B cell (primary cell): ENCODE measurements around the gene TECTB.

Source experiments
- EZH2 ChIP-seq: IDR thresholded peaks from 2 replicates; pipeline ENCODE4 v1.6.1; 2012; ENCODE audit warnings: borderline replicate concordance, low read depth, mild to moderate bottlenecking, moderate library complexity, low read length; ENCODE audit not compliant: insufficient read depth, poor library complexity, severe bottlenecking
- TF ChIP-seq, protein P1 (sequence below): fragments of 200-600 bp; IDR thresholded peaks from one replicate; pipeline ENCODE4 v1.8.0; 2022; ENCODE audit warnings: antibody characterized with exemption, mild to moderate bottlenecking

DNA sequence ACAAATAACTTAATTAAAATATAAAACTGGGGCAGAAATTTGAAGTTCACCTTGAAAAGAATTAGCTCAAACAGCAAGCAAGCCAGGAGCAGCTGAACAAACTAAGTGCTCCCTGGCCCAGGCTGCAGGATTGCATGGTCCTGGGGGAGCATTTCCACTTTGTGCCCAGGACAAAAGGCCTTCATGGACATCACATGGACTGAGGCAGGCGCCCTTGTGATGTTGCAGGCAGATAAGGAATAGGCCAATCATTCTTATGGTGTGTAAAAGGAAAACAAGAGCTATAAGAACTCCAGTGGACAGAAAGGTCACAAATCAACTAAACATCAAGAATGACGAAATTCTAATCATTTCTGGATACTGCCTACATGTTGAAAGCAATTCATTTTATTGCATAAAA lies 17.5 kb upstream of the TECTB start:
- TF ChIP-seq, protein P1, sequence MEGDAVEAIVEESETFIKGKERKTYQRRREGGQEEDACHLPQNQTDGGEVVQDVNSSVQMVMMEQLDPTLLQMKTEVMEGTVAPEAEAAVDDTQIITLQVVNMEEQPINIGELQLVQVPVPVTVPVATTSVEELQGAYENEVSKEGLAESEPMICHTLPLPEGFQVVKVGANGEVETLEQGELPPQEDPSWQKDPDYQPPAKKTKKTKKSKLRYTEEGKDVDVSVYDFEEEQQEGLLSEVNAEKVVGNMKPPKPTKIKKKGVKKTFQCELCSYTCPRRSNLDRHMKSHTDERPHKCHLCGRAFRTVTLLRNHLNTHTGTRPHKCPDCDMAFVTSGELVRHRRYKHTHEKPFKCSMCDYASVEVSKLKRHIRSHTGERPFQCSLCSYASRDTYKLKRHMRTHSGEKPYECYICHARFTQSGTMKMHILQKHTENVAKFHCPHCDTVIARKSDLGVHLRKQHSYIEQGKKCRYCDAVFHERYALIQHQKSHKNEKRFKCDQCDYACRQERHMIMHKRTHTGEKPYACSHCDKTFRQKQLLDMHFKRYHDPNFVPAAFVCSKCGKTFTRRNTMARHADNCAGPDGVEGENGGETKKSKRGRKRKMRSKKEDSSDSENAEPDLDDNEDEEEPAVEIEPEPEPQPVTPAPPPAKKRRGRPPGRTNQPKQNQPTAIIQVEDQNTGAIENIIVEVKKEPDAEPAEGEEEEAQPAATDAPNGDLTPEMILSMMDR = no peak
- no peak for TF ChIP-seq EZH2
